Ovary (tissue), 9 donors: ENCODE results near the gene STAC. TPM values are rescaled to one million over a fixed set of nuclear protein-coding genes. Genes with fewer than 3 reads are reported as not detected.

ENCODE experiments used
- DNase-seq, 5 donors: peaks; one replicate each; pipeline ENCODE4 v3.0.0-alpha.2; 2019 to 2020
- H3K27ac ChIP-seq, 2 donors: fragments of 200-600 bp; one replicate each; pipeline versions ENCODE4 v1.5.1 to v1.8.0; 2019 to 2022
- H3K27me3 ChIP-seq: fragments of 200-600 bp; one replicate; pipeline ENCODE4 v1.8.0; 2022
- H3K36me3 ChIP-seq: fragments of 200-600 bp; sonication (generic); one replicate; pipeline ENCODE4 v1.5.1; 2019
- H3K4me1 ChIP-seq: one replicate; pipeline ENCODE4 v1.8.1; 2013; ENCODE audit warnings: mild to moderate bottlenecking, moderate library complexity; ENCODE audit not compliant: insufficient read depth
- H3K4me3 ChIP-seq: fragments of 200-600 bp; sonication (generic); one replicate; pipeline ENCODE4 v1.5.1; 2017
- H3K9me3 ChIP-seq, 2 donors: fragments of 200-600 bp in 1 of 2; sonication (generic) in 1 of 2; one replicate each; pipeline versions ENCODE4 v1.5.1 to v1.8.1; 2013 to 2019; ENCODE audit warnings: mild to moderate bottlenecking in 1 of 2, moderate library complexity in 1 of 2
- EP300 ChIP-seq: sonication (generic); formaldehyde crosslinking; IDR thresholded peaks from one replicate; pipeline ENCODE4 v1.6.1; 2017; ENCODE audit warnings: antibody characterized with exemption
- POLR2A ChIP-seq: fragments of 450-650 bp; IDR thresholded peaks from one replicate; pipeline ENCODE4 v1.6.1; 2017; ENCODE audit warnings: antibody characterized with exemption, mild to moderate bottlenecking, moderate library complexity
- WGBS, 3 donors: extraction: QIAGEN DNeasy Blood & Tissue Kit in 1 of 3; methylation state at CpG; one replicate each; pipeline versions ENCODE4 v1.1.5 to v1.1.7; 2013 to 2017; 5-methylcytosine and 5-hydroxymethylcytosine counted together
- intact Hi-C, 4 donors: fragments of 100-400 bp; cut with DNase I; formaldehyde crosslinking; loops; one replicate each; pipeline versions ENCODE4 v1.11.0 to v1.15.1; 2022 to 2023
- polyA plus RNA-seq, 2 donors: library from polyadenylated mRNA; stranded (reverse); fragments of 200-250 nt in 1 of 2; fragments of 350-450 nt in 1 of 2; fragmentation: Illumina TruSeq in 1 of 2; extraction: RNeasy Lipid Tissue Mini Kit (QIAGEN cat#74804) in 1 of 2; gene quantifications; one replicate each; pipeline ENCODE4 v1.2.3, GENCODE V29; 2013 to 2014
- total RNA-seq, 7 donors: library from RNA; depleted of rRNA in 2 of 7; stranded (reverse); fragments of >200 nt in 2 of 7; fragmentation: NEBNext Ultra II Directional in 3 of 7; extraction: Animal tissue kit (Norgen Biotek cat#: 25700) in 3 of 7; gene quantifications; one replicate each; pipeline versions ENCODE4 v1.1.0 to v1.2.4, GENCODE V29; 2016 to 2023
- TF ChIP-seq, protein P1 (sequence below), 3 donors: fragments of 450-650 bp in 2 of 3; fragments of 200-600 bp in 1 of 3; IDR thresholded peaks; one replicate each; pipeline versions ENCODE4 v1.5.1 to v1.8.0; 2016 to 2022; ENCODE audit warnings: antibody characterized with exemption in 3 of 3, mild to moderate bottlenecking in 1 of 3
- donor health status: DM: no; HTN: no; CAD: no; lungs with moderate emphysema.
- donor health status: DM: no; HTN: no; CAD: no.
- donor health status: Bipolar disorder and iron deficiency.
- donor health status: DM: yes; HTN: yes; CAD: no.
- donor health status: DM: no; HTN: no; CAD: no.
- donor health status: DM: yes; HTN: yes; CAD: no.

The STAC gene
- total and polyA plus RNA-seq, 9 donors: 0.58 to 8.4 (median 1.2) TPM

DNA sequence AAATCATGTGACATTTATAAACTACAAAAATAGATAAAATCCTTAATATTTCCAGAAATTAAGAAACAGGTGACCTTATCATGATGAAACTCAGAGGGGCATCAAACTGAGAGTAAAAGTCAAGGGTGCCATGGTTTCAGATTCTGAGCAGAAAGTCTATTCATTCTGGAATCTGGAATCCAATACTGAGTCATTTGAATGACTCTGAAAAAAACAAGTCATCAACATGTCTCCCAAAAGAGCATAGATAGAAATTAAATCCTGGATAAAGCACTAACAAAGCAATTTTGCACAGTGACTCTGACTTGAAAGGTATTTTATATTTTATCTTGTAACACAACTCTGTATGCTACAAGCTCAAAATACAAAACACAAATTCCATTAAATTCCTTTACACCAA, 23.4 kb downstream of the STAC start:
- Histone ChIP-seq H3K36me3 (no peaks in the 10 kb centered on the region), H3K4me3 (no peak overlapping the region), H3K27ac (no peak overlapping the region), H3K4me1 (no peaks in the 10 kb centered on the region), H3K9me3 (no peaks in the 10 kb centered on the region), H3K27me3 (no peaks in the 10 kb centered on the region)
- no peak for DNase-seq
- intact Hi-C loops: no loop called here
- TF ChIP-seq, protein P1, sequence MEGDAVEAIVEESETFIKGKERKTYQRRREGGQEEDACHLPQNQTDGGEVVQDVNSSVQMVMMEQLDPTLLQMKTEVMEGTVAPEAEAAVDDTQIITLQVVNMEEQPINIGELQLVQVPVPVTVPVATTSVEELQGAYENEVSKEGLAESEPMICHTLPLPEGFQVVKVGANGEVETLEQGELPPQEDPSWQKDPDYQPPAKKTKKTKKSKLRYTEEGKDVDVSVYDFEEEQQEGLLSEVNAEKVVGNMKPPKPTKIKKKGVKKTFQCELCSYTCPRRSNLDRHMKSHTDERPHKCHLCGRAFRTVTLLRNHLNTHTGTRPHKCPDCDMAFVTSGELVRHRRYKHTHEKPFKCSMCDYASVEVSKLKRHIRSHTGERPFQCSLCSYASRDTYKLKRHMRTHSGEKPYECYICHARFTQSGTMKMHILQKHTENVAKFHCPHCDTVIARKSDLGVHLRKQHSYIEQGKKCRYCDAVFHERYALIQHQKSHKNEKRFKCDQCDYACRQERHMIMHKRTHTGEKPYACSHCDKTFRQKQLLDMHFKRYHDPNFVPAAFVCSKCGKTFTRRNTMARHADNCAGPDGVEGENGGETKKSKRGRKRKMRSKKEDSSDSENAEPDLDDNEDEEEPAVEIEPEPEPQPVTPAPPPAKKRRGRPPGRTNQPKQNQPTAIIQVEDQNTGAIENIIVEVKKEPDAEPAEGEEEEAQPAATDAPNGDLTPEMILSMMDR (IDR thresholded peaks at IDR 0.05): no peak
- TF ChIP-seq POLR2A: no peak
- TF ChIP-seq EP300: no peak

DNA sequence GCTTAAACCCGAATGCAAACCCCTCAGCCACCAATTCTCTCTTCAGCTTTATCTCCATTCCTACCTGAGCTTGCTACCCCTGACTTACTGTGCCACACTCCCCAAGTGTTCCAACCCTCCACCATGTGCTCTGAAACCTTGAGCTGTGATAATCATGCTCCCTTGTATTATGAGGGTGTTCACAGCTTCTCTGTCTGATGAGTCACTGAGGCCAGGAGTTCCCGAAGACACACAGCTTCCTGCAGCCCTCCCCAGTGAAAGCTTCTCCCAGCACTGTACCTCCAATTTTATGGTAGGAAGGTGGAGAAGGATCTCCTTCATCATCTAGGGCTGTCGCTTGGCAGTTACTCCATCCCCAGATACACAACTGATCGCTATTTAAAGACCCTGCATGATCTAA, 24.9 kb downstream of the STAC start:
- H3K27me3 ChIP-seq: no peaks in the 10 kb centered on the region
- DNase-seq: no peak
- intact Hi-C loops: no loop called here
- no peaks in the 10 kb centered on the region for H3K4me1 ChIP-seq
- no peaks in the 10 kb centered on the region for H3K9me3 ChIP-seq
- no peak overlapping the region for H3K27ac ChIP-seq
- no peak overlapping the region for H3K4me3 ChIP-seq
- 83 to 91% (median 89%) methylated on average over 4 of the region's 4 CpGs for WGBS, 3 donors
- TF ChIP-seq POLR2A: no peak
- no peak for TF ChIP-seq EP300
- TF ChIP-seq, protein P1 (IDR thresholded peaks at IDR 0.05): no peak
- H3K36me3 ChIP-seq: no peaks in the 10 kb centered on the region

DNA sequence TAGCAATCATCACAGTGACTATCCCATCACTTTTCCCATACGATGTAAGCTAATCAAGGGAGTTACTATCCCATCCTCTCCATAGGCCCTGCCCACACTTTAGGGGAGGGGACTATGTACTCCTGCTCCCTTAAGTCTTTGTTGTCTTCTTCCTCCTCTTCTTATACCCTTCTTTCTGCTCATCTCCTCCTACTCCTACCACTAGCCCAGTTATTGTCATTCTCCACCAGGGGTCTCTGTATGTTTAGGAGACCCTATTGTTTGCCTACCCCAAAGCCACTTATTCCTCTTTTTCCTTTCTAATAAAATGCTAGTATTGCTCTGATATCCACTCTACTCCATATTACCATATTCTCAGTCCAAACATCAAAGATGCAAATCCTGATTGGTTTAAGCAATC, 27.8 kb downstream of the STAC start:
- Histone ChIP-seq H3K4me3 (no peak overlapping the region), H3K27me3 (no peaks in the 10 kb centered on the region), H3K4me1 (no peaks in the 10 kb centered on the region), H3K9me3 (no peaks in the 10 kb centered on the region), H3K36me3 (no peaks in the 10 kb centered on the region), H3K27ac (no peak overlapping the region)
- WGBS, 3 donors: 30 to 69% (median 48%) methylated on average over 1 of the region's 1 CpG
- no peak for DNase-seq
- intact Hi-C loops: no loop called here
- TF ChIP-seq EP300 (no peak), POLR2A (no peak)
- TF ChIP-seq, protein P1 (IDR thresholded peaks at IDR 0.05): no peak

DNA sequence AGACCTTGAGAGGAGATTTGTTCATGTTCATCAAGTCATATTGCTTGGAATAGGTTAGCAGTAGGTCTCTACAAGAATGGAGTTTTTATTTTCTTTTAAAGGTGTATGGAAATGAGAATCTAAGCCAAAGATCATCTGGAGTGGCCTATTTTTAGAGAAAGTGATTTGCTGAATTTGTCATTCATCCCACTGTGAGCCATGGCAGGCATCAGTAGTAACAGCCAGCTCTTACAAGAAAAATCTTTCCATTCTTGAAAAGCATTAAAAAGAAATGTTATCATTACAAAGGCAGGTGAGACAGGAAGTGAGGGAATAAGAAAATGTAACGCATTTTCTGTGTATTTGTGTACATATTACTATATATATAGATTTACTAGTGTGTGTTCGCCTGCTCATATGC, 29.6 kb downstream of the STAC start:
- no peak for DNase-seq
- Histone ChIP-seq H3K4me3 (no peak overlapping the region), H3K27me3 (no peaks in the 10 kb centered on the region), H3K9me3 (no peaks in the 10 kb centered on the region), H3K4me1 (no peaks in the 10 kb centered on the region), H3K27ac (no peak overlapping the region), H3K36me3 (no peaks in the 10 kb centered on the region)
- intact Hi-C loops: no loop called here
- TF ChIP-seq POLR2A: no peak
- TF ChIP-seq, protein P1 (IDR thresholded peaks at IDR 0.05): no peak
- no peak for TF ChIP-seq EP300
- WGBS, 3 donors: 80 to 89% (median 83%) methylated on average over 2 of the region's 2 CpGs

DNA sequence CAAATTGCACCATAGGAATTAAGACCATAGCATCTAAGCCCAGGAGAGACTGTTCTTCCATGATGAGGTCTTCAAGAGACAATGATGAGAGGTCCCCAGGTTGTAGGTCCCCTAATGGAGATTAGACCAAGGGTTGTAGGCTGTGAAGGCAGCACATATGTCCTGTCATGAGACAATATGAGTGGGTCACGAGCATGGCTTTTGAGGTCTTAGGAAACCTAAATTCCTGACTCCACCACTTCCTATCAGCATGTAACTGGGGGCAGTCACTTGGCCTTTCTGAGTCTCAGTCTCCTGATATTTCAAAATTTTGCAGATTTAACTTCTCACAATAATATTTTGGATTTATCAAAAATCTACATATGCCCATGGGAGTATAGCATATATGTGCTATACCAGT, 31.3 kb downstream of the STAC start:
- TF ChIP-seq POLR2A: no peak
- no peak for TF ChIP-seq EP300
- TF ChIP-seq, protein P1 (IDR thresholded peaks at IDR 0.05): no peak
- Histone ChIP-seq H3K9me3 (no peaks in the 10 kb centered on the region), H3K4me1 (no peaks in the 10 kb centered on the region), H3K27ac (no peak overlapping the region), H3K4me3 (no peak overlapping the region), H3K27me3 (no peaks in the 10 kb centered on the region), H3K36me3 (no peaks in the 10 kb centered on the region)
- WGBS, 3 donors: 60 to 71% (median 67%) methylated on average over 1 of the region's 1 CpG
- intact Hi-C loops: no loop called here
- no peak for DNase-seq
